Measurements from ENCODE around the gene KCNG2. TPM values are rescaled to one million over a fixed set of nuclear protein-coding genes. Genes with fewer than 3 reads are reported as not detected.

The KCNG2 gene
- total RNA-seq, 6 experiments from 2014 or later = not detected

- intact Hi-C loops (cut with DNase I) = loop anchor here in 1 of 2 donors (10.0 kb wide), 1 partner anchor 118 kb away; the partner anchor contains the start of gene RBFA
- no peak for ATAC-seq
- Histone ChIP-seq H3K27ac (no peak overlapping the region), H3K9me3 (no peaks in the 10 kb centered on the region), H3K36me3 (peaks cover 0 to 37% (median 15%) of the 10 kb centered on the region in 4 donors), H3K4me3 (no peak overlapping the region), H3K27me3 (no peaks in the 10 kb centered on the region), H3K4me1 (no peaks in the 10 kb centered on the region)
- TF ChIP-seq, protein P1, sequence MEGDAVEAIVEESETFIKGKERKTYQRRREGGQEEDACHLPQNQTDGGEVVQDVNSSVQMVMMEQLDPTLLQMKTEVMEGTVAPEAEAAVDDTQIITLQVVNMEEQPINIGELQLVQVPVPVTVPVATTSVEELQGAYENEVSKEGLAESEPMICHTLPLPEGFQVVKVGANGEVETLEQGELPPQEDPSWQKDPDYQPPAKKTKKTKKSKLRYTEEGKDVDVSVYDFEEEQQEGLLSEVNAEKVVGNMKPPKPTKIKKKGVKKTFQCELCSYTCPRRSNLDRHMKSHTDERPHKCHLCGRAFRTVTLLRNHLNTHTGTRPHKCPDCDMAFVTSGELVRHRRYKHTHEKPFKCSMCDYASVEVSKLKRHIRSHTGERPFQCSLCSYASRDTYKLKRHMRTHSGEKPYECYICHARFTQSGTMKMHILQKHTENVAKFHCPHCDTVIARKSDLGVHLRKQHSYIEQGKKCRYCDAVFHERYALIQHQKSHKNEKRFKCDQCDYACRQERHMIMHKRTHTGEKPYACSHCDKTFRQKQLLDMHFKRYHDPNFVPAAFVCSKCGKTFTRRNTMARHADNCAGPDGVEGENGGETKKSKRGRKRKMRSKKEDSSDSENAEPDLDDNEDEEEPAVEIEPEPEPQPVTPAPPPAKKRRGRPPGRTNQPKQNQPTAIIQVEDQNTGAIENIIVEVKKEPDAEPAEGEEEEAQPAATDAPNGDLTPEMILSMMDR (IDR thresholded peaks at IDR 0.05) = no peak
- TF ChIP-seq POLR2A (IDR thresholded peaks at IDR 0.05) = no peak
- no peak for DNase-seq
- 93% methylated on average over 3 of the region's 24 CpGs for WGBS (ENCODE audit: insufficient coverage, low coverage, low lambda C conversion rate, missing lambda C conversion rate)
Observed at GRCh38 chr18:79916546-79917168, 118.9 kb downstream of the KCNG2 start.

DNA sequence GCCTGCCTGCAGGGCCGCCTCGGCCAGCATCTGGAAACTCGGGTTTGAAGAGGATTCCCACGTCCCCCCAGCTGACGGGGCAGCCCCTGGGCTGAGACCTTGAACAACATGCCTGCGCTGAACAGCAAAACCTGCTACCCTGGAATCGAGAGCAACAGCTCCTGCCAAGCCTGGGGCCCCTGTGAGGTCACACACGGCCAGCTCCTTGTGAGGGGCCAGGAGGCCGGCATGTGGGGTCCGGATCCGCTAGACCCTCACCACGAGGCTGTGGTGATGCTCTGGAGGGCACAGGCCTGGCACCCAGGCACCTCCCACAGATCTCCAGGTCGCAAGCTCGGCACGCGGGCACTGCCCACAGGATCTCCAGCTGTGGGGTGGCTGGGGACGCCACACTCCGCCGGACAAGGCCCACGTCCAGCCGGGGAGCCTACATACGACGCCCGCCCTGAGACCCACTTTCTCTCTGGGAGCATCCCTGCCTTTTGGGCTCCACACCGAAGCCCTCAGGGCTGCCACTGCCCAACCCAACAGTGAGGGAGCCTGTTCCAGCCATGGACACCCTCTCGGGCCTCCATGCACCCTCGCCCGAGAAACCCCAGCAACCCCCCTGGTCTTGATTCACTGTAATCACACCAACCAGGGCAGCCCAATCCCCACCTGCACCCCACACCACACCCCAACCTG, 119.6 kb downstream of the KCNG2 start:
- H3K27ac ChIP-seq = no peak overlapping the region
- TF ChIP-seq, protein P1 (IDR thresholded peaks at IDR 0.05) = no peak
- TF ChIP-seq POLR2A (IDR thresholded peaks at IDR 0.05) = no peak
- peaks cover 0 to 42% (median 17%) of the 10 kb centered on the region in 4 donors for H3K36me3 ChIP-seq
- H3K4me1 ChIP-seq = no peaks in the 10 kb centered on the region
- H3K9me3 ChIP-seq = no peaks in the 10 kb centered on the region
- intact Hi-C loops (cut with DNase I) = loop anchor here in 1 of 2 donors (10.0 kb wide), 1 partner anchor 117 kb away; the partner anchor contains the start of gene RBFA
- DNase-seq (peak in 2 of 3 donors; percentile 31 to 41), ATAC-seq (no peak)
- no peak overlapping the region for H3K4me3 ChIP-seq
- no peaks in the 10 kb centered on the region for H3K27me3 ChIP-seq
- no CpG with 5 or more reads among the region's 28 CpGs for WGBS (ENCODE audit: insufficient coverage, low coverage, low lambda C conversion rate, missing lambda C conversion rate)

GRCh38 chr18:79917853-79918614, 120.3 kb downstream of the KCNG2 start:
- 93% methylated on average over 14 of the region's 25 CpGs for WGBS (ENCODE audit: insufficient coverage, low coverage, low lambda C conversion rate, missing lambda C conversion rate)
- TF ChIP-seq, protein P1 (IDR thresholded peaks at IDR 0.05) = no peak
- no peak for TF ChIP-seq POLR2A (IDR thresholded peaks at IDR 0.05)
- no peak overlapping the region for H3K27ac ChIP-seq
- H3K9me3 ChIP-seq = no peaks in the 10 kb centered on the region
- ATAC-seq = peak in 1 of 4 donors; percentile 3
- DNase-seq = no peak
- no peaks in the 10 kb centered on the region for H3K27me3 ChIP-seq
- peaks cover 0 to 39% (median 18%) of the 10 kb centered on the region in 4 donors for H3K36me3 ChIP-seq
- intact Hi-C loops (cut with DNase I) = loop anchor here in 1 of 2 donors (10.0 kb wide), 1 partner anchor 117 kb away; the partner anchor contains the start of gene RBFA
- H3K4me3 ChIP-seq = no peak overlapping the region
- H3K4me1 ChIP-seq = no peaks in the 10 kb centered on the region

DNA sequence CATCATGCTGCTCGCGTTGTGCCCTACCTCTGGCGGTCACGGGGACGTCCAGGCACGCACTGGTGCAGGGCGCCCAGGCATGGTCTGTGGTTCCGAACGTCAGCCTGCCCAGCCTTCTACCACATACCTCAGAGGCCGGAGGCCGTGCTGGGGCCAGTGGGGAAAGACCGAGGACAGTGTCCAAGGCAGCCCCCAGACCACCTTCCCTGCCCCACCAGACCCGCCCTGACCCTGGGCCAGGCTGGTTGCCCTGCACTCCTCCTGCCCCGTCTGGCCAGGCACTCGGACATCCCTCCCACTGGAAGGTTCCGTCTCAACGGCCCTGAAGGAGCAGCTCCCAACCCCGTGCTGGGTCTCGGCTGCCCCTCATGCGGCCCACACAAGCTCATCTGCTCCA, 120.9 kb downstream of the KCNG2 start:
- no peak for TF ChIP-seq POLR2A (IDR thresholded peaks at IDR 0.05)
- TF ChIP-seq, protein P1 (IDR thresholded peaks at IDR 0.05) = no peak
- 100% methylated on average over 3 of the region's 20 CpGs for WGBS (ENCODE audit: insufficient coverage, low coverage, low lambda C conversion rate, missing lambda C conversion rate)
- ATAC-seq (peak in 2 of 4 donors; percentile 11 to 18), DNase-seq (peak in 1 of 3 donors; percentile 51)
- Histone ChIP-seq H3K36me3 (peaks cover 0 to 41% (median 18%) of the 10 kb centered on the region in 4 donors), H3K27me3 (no peaks in the 10 kb centered on the region), H3K9me3 (no peaks in the 10 kb centered on the region), H3K4me1 (no peaks in the 10 kb centered on the region), H3K4me3 (no peak overlapping the region), H3K27ac (no peak overlapping the region)
- intact Hi-C loops (cut with DNase I) = loop anchor here in 1 of 2 donors (10.0 kb wide), 1 partner anchor 116 kb away; the partner anchor contains the start of gene RBFA
